BLaER1 treated with 17β-estradiol and CSF1 and Interleukin-3, amounts not matched to agents 10 nM and 100 nM (cell line): ENCODE data around the gene FRYL.
"Not testable (repeated sequence)": the region's sequence is repeated elsewhere in the genome, so short reads cannot be mapped to it uniquely, and the experiment has no call there.

Experiments used
- H3K27ac ChIP-seq, 11 experiments: shearing (Covaris generic); formaldehyde crosslinking; 2 replicates each; pipeline ENCODE4 v1.8.1; 2022
- H3K27me3 ChIP-seq, 11 experiments: shearing (Covaris generic); formaldehyde crosslinking; 2 replicates each; pipeline ENCODE4 v1.8.1; 2022
- H3K36me3 ChIP-seq, 11 experiments: shearing (Covaris generic); formaldehyde crosslinking; 2 replicates each; pipeline ENCODE4 v1.8.1; 2022
- H3K4me1 ChIP-seq, 10 experiments: shearing (Covaris generic); formaldehyde crosslinking; 2 replicates each; pipeline ENCODE4 v1.8.1; 2022
- H3K4me2 ChIP-seq, 11 experiments: shearing (Covaris generic); formaldehyde crosslinking; 2 replicates each; pipeline ENCODE4 v1.8.1; 2022
- H3K4me3 ChIP-seq, 10 experiments: shearing (Covaris generic); formaldehyde crosslinking; 2 replicates each; pipeline ENCODE4 v1.8.1; 2022
- H3K9ac ChIP-seq, 11 experiments: shearing (Covaris generic); formaldehyde crosslinking; 2 replicates each; pipeline ENCODE4 v1.8.1; 2022
- H3K9me3 ChIP-seq, 11 experiments: shearing (Covaris generic); formaldehyde crosslinking; replicated peaks in 1 of 11; 2 replicates each; pipeline ENCODE4 v1.8.1; 2022
- H4K20me1 ChIP-seq, 11 experiments: shearing (Covaris generic); formaldehyde crosslinking; 2 replicates each; pipeline ENCODE4 v1.8.1; 2022
- Cebpa-rat ChIP-seq, 11 experiments: shearing (Covaris generic); IDR thresholded peaks; 2 replicates each; pipeline ENCODE4 v1.8.1; 2022

Gene FRYL

GRCh38 chr4:48692044-48692443, 88.0 kb downstream of the FRYL start:
- Histone ChIP-seq H3K27ac (no peak overlapping the region), H3K27me3 (no peaks in the 10 kb centered on the region), H3K9me3 (peaks cover 0 to 6% (median 4%) of the 10 kb centered on the region in 11 experiments; a peak in 7 of 22 replicates), H3K4me3 (no peak overlapping the region), H3K4me1 (peaks cover 4 to 17% (median 8%) of the 10 kb centered on the region in 10 experiments; a peak in 13 of 20 replicates), H3K9ac (no peak overlapping the region), H4K20me1 (peaks cover 0 to 91% (median 36%) of the 10 kb centered on the region in 11 experiments; a peak in 13 of 22 replicates), H3K4me2 (no peak overlapping the region), H3K36me3 (peaks cover 0 to 24% (median 4%) of the 10 kb centered on the region in 11 experiments; a peak in 10 of 22 replicates)
- TF ChIP-seq Cebpa-rat (IDR thresholded peaks at IDR 0.05) = no peak

- TF ChIP-seq Cebpa-rat (IDR thresholded peaks at IDR 0.05) = no peak
- Histone ChIP-seq H4K20me1 (peaks cover 0 to 94% (median 31%) of the 10 kb centered on the region in 11 experiments; a peak in 15 of 22 replicates), H3K4me2 (peak overlapping the region in 3 of 11 experiments; percentile 9 to 22 (median 18); a peak in 2 of 22 replicates), H3K36me3 (peaks cover 0 to 11% (median under 1%) of the 10 kb centered on the region in 11 experiments; a peak in 11 of 22 replicates), H3K9me3 (peaks cover 0 to 4% (median 0%) of the 10 kb centered on the region in 11 experiments; a peak in 3 of 22 replicates), H3K27ac (no peak overlapping the region), H3K4me3 (no peak overlapping the region), H3K9ac (no peak overlapping the region), H3K4me1 (peaks cover 12 to 32% (median 19%) of the 10 kb centered on the region in 10 experiments; a peak in 17 of 20 replicates), H3K27me3 (no peaks in the 10 kb centered on the region)
Observed at GRCh38 chr4:48688953-48689352, 91.1 kb downstream of the FRYL start.

GRCh38 chr4:48687313-48688051, 92.6 kb downstream of the FRYL start:
- Histone ChIP-seq H3K9ac (no peak overlapping the region), H3K36me3 (peaks cover 0 to 18% (median 8%) of the 10 kb centered on the region in 11 experiments; a peak in 15 of 22 replicates), H3K27me3 (no peaks in the 10 kb centered on the region), H3K4me1 (peaks cover 14 to 37% (median 20%) of the 10 kb centered on the region in 10 experiments; a peak in 17 of 20 replicates), H4K20me1 (peaks cover 0 to 87% (median 25%) of the 10 kb centered on the region in 11 experiments; a peak in 14 of 22 replicates), H3K4me2 (peak overlapping the region in 5 of 11 experiments; percentile 12 to 28 (median 24); a peak in 7 of 22 replicates), H3K4me3 (no peak overlapping the region), H3K9me3 (peaks cover 0 to 6% (median 0%) of the 10 kb centered on the region in 11 experiments; a peak in 4 of 22 replicates), H3K27ac (no peak overlapping the region)
- no peak for TF ChIP-seq Cebpa-rat (IDR thresholded peaks at IDR 0.05)

- Histone ChIP-seq H4K20me1 (peaks cover 0 to 85% (median 18%) of the 10 kb centered on the region in 11 experiments; a peak in 13 of 22 replicates), H3K4me1 (peaks cover 14 to 43% (median 20%) of the 10 kb centered on the region in 10 experiments; a peak in 17 of 20 replicates), H3K4me3 (no peak overlapping the region), H3K9ac (no peak overlapping the region), H3K36me3 (peaks cover 0 to 18% (median 10%) of the 10 kb centered on the region in 11 experiments; a peak in 15 of 22 replicates), H3K4me2 (no peak overlapping the region), H3K27me3 (no peaks in the 10 kb centered on the region), H3K27ac (no peak overlapping the region), H3K9me3 (peaks cover 0 to 6% (median 0%) of the 10 kb centered on the region in 11 experiments; a peak in 4 of 22 replicates)
- no peak for TF ChIP-seq Cebpa-rat (IDR thresholded peaks at IDR 0.05)
Observed at GRCh38 chr4:48686369-48686768, 93.7 kb downstream of the FRYL start.

- H3K4me1 ChIP-seq = peaks cover 14 to 33% (median 19%) of the 10 kb centered on the region in 10 experiments; a peak in 17 of 20 replicates
- no peaks in the 10 kb centered on the region for H3K27me3 ChIP-seq
- H4K20me1 ChIP-seq = peaks cover 0 to 75% (median 15%) of the 10 kb centered on the region in 11 experiments; a peak in 12 of 22 replicates
- H3K9me3 ChIP-seq = peaks cover 0 to 9% (median 0%) of the 10 kb centered on the region in 11 experiments; a peak in 4 of 22 replicates
- no peak overlapping the region for H3K9ac ChIP-seq
- TF ChIP-seq Cebpa-rat (IDR thresholded peaks at IDR 0.05) = no peak
- H3K4me3 ChIP-seq = no peak overlapping the region
- peaks cover 0 to 21% (median 13%) of the 10 kb centered on the region in 11 experiments; a peak in 16 of 22 replicates for H3K36me3 ChIP-seq
- H3K4me2 ChIP-seq = peak overlapping the region in 4 of 11 experiments; percentile 24 to 58 (median 48); a peak in 8 of 22 replicates
- peak overlapping the region in 1 of 11 experiments; percentile 13; a peak in 1 of 22 replicates for H3K27ac ChIP-seq
Observed at GRCh38 chr4:48683784-48684666, 96.1 kb downstream of the FRYL start.

- H3K4me3 ChIP-seq, H3K9ac ChIP-seq, H3K27ac ChIP-seq, H3K4me2 ChIP-seq, H3K27me3 ChIP-seq: not testable (repeated sequence)
- H4K20me1 ChIP-seq = peaks cover 0 to 64% (median 15%) of the 10 kb centered on the region in 11 experiments; a peak in 11 of 22 replicates
- peaks cover 11 to 30% (median 15%) of the 10 kb centered on the region in 10 experiments; a peak in 16 of 20 replicates for H3K4me1 ChIP-seq
- H3K9me3 ChIP-seq = peaks cover 4 to 18% (median 7%) of the 10 kb centered on the region in 11 experiments; a peak in 21 of 22 replicates
- H3K36me3 ChIP-seq = peaks cover 5 to 28% (median 19%) of the 10 kb centered on the region in 11 experiments; a peak in 18 of 22 replicates
Observed at GRCh38 chr4:48682870-48683269, 97.2 kb downstream of the FRYL start.

GRCh38 chr4:48681856-48682255, 98.2 kb downstream of the FRYL start:
- Histone ChIP-seq H3K27me3 (no peaks in the 10 kb centered on the region), H3K9ac (no peak overlapping the region), H3K9me3 (peaks cover 14 to 28% (median 16%) of the 10 kb centered on the region in 11 experiments; a peak in 21 of 22 replicates), H4K20me1 (peaks cover 0 to 57% (median 15%) of the 10 kb centered on the region in 11 experiments; a peak in 11 of 22 replicates), H3K36me3 (peaks cover 14 to 38% (median 29%) of the 10 kb centered on the region in 11 experiments; a peak in 19 of 22 replicates), H3K27ac (no peak overlapping the region), H3K4me3 (no peak overlapping the region), H3K4me1 (peaks cover 6 to 26% (median 13%) of the 10 kb centered on the region in 10 experiments; a peak in 14 of 20 replicates), H3K4me2 (no peak overlapping the region)
- no peak for TF ChIP-seq Cebpa-rat (IDR thresholded peaks at IDR 0.05)
